HT-29 (cell line): ENCODE data around the gene TEAD1. TPM values are rescaled to one million over a fixed set of nuclear protein-coding genes. Genes with fewer than 3 reads are reported as not detected.
A peak's percentile ranks its signal among the peaks of the same experiment; 100 is the strongest.

ENCODE experiments used
- DNase-seq: peaks from one replicate; pipeline ENCODE4 v3.0.0-alpha.2; 2015; ENCODE audit warnings: low spot score
- total RNA-seq: library from RNA; depleted of rRNA; stranded (reverse); fragments of >200 nt; shearing (Covaris generic); gene quantifications from 2 replicates; pipeline ENCODE4 v1.2.3, GENCODE V29; 2014

The TEAD1 gene
- total RNA-seq, 1 experiment from 2014 or later = 102 TPM

DNA sequence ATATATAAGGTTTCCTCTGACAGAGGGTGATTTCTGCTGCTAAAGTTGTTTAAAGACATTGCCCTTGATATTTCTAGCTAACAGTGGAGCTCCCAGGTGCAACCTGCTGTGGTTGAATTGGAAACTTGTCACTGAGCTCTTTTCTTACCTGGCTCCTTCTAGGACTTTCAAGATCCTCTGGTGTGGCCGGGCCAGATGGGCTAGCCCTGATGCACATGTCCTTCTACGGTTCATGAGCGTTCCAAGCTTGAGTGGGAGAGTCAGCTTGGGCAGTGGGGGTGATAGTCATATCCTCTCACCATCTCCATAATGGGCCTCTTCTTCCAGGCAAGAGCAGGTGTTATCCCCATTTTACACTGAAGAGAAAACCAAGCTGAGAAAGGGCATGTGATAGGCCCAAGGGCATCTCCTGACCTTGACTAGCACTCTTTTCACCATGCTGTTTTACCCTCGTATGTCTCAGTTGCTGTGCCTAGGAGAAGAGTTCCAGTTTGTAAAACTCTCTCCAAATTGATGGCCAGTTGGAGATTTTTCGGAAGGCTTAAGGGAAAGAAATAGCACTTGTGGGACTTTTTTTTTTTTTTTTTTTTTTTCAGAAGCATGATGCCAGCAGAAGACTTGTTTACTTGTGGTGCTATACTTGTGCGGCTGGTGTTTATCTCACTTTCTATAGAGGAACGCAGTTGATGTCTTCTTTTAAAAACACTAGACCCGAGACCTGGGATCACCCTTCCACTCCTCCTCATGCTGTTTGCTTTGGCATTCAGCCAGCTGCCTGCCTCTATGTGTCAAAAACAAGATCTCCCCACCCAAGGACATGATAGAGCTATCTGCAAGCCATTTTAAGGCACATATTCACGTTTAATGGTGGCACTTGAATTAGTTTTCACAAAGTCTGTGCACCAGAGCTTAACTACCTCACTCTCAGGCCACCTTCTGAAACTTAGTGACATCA is 32.6 kb downstream of the TEAD1 start:
- DNase-seq = peak; percentile 64

DNA sequence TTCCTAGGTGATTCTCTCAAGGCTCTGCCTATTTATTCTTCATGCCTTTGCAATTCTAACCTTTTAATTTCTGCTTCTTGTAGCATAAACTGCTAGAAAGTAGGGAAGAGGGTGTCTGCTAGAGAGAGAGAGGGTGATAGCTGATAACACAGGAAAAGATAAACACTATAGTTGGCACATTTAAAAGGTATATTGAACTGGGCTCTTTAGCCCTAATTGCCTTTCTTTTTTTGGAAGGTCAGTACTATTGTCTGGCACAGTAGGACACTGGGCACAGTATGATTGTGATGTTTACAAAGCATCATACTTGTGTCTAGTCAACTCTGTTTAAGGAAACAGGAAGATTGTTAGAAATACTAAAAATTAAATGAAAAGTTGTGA is 33.3 kb downstream of the TEAD1 start:
- DNase-seq = no peak

DNA sequence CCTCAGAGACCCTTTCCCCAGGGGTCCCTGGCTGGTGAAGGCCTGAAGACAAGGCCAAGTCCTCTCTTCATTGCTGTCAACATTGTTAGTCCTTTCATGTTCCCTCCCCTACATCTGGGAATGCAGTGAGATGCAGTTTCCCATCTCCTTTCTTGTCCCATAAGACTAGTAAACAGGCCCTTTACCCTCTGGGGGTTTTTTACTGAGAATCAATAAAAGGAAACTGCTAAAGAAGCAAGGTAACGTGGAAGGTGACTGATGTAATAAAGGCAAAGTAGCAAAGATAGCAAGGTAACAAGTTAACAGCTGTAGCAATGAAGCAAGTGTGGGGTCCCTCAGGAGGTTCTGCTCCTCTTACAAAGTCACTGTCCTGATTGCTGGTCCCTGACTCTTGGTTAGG is 37.3 kb downstream of the TEAD1 start:
- DNase-seq = no peak

DNA sequence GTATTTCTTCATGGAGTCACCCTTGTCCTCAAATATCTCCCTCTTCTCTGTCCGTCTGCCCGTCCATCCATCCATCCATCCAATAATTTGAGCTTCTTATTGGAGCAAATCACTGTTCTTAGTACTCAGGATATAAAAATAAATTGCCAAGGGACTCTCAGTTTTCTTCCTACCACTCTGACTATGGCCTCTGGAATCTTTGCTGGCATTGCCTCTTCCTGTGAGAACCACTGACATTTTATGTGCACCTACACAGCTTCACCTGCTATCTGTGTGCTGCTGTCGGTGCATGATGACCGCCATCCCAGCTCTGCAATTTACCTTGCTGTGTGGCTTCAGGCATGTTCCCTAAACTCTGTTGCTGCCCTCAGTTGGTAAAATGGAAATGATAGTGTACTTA is 37.9 kb downstream of the TEAD1 start:
- no peak for DNase-seq

DNA sequence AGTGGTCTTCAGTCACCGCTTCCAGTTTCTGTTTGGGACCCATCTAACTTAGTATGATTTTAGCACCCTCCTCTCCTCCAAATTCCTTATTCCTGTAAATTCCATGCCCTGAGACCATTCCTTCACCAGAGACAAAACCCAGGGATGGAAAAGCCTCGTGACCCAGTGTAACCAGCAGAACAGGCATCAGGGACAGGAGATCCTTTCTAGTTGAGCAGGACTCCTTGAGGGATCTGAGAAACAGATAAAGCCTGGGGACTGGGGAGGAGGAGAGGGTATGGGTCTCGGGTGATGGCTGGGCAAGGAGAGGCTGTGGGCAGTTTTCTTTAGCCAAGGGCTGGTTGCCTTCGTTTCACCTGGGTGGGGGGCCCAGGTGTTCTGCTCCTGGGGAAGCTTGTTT is 40.9 kb downstream of the TEAD1 start:
- DNase-seq = no peak

DNA sequence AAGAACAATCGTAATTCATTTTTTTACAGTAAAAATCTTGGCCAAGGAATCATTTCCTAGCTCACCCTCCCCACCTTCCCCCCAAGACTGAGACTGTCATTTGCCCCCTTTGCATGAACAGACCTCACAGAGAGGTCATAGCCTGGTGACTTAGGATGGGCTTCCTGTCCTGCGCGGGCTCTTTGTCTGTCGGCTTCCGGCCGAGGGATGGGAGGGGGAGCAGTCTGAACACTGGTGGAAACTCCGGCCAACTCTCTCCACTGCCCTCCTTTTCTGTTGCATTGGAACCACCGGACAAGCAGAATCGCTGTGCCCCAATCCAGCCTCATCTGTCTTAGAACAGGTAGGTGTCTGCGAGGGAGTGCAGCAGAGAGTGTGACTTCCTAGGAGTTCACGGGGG is 41.7 kb downstream of the TEAD1 start:
- DNase-seq = no peak

DNA sequence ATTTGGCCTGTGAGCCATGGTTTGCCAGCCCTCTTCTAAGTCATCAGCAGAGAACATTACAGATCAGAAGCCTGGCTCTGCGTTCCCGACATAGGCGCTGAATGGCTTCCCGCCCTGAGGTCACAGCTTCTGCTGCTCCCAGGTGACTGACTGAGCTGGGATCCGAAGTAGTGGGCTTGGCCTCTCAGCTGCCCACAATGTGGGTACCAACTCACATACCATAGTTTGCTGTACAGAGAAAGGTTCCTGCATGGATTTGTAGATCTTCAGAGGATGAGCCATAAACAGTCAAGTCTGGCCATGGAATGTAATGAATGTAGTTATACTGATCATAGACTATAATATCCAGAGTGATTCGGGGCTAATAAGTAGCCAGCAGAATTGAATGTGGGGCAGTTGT is 42.6 kb downstream of the TEAD1 start:
- no peak for DNase-seq

DNA sequence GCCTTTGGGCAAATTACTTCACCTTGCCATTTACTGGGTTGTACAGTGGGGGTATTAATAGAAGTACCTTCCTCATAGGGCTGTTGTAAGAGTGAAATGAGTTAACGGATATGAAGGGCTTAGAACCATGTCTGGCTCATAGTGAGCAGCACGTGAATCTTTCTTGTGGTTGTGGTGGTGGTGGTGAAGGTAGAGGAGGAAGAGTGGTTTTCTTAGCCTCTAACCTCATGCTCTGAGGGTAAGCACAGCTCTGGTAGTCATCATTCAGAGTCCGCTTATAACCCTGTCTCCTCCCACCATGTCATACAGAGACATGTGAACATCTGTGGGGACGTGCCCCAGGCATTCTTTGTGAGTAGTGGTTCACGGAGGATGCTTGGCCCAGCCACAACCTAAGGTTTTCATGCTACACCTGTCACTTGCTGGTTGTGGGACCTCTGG is 43.6 kb downstream of the TEAD1 start:
- DNase-seq = no peak

DNA sequence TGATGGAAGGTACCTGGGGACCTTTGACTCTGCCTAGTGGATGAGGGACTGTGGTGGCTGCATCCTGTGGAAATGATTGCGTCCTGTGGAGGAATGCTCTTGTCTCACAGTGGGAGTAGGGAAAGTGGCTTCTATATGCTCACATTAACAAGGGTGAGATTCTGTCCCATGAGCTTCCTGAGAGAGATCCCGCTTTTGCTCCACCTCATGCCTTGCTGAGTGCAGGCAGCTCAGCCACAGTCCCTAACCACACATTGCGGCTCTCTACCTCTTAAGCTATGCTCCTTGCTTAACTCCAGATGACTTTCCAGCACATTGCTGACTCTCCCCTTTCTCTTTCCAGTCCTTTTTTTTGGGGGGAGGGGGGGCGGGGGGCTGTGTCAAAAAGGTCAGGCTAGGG is 45.0 kb downstream of the TEAD1 start:
- no peak for DNase-seq

DNA sequence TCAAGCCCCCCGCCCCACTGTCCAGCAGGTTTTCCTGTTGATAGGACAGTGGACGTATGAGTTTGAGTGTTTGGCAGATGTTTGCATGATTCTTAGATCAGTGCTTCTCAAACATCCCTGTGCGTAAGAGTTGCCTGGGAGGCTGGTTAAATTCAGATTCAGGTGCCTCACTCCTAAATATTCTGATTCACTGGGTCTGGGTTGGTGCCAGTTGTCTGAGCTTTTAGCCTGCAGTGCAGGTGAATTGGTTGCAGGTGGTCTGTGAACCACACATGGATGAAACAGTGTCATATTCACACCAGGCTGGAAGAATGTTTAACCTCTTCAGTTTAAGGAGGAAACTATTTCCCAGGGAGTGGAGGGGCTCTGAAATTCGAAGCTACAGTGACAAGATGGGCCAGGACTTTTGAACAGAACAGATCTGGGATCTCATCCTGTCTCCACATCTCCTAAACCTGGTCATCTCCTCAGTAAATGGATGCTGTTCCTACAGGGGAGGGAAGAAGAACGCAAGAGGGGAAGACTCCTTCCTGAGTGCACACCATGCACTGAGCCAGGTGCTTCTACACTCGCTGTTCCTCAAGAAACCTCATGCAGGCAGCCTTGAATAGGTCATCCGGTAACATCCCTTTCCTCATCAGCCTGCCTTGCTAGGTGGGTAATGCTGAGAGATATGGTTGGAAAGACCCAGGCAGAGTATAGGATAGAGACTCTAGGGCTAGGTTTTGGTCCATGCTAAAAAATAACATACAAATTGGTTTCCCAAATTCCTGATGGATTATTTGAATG is 47.8 kb downstream of the TEAD1 start:
- peak; percentile 30 for DNase-seq

DNA sequence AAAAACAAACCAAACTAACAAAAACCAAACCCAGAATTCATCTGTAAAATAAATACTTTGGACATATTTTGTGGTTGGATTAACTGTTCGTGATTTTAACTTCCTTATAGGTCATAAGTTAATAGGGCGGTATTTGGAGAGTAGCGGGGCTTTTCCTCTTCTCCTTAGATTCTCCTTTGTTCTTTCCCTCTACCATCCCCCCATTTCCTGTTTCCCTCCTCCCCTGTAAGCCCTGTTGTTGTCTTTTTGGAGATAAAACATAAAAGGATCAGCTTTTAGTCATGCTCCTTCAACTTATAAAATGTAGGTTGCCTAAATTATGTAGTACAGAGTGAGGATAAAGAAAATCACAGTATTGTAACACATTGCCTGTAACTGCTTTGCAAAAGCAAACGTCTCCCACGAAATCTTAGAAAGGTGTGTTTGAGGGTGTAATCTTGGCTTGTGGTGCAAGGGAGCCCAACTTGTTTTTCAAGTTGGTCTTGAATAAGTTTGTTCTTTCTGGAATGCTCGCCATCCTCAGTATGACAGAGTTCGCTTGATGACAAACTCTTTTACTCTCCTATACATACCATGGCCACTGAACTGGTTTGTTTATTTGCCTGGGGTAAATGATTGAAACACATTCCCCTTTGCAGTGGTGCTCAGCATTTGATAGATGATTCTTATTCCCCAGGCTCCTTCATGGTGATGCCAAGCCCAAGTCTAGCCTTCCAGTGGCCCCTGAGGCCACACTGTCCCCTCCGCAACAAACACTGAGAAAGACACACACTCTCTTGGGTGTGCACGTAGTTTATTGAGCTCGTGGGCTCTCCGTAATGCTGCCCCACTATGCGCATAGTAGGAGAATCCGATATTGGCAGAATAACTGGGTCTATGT is 49.4 kb downstream of the TEAD1 start:
- DNase-seq = peak; percentile 98

DNA sequence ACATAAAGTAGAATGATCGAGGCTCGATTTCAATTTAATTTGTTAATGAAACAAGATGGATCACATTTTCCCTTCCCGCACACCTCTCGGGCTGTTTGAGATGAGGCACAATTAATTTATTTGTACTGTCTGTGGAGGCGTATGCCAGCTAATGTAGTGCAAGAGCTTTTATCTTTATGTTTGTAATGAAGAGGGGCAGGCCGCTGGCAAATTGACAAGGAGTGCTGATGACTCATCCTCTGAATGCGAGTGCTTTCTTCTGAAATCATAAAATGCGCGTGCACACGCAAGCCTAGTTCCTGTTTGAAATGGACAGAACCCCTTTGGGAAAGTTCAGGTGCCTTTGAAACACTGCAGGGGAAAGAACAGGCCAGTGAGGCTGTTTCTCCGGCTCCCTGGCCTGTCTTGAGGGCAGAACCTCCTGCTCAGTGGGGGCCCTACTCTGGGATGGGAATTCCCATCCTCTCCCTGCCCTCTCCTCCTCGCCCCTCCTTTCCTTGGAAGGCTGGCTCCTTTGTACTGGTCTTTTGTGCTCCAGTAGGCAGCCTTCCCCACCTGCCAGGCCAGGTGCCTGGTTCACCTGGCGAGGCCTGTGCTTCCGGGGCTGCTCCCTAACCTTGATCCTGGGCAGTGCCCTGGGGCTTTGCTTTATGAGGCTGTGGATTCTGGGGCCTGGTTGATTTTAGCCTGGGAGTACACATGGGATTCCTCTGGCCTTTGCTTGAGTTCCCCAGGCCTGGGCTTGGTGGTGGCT is 50.3 kb downstream of the TEAD1 start:
- DNase-seq = peak; percentile 100

DNA sequence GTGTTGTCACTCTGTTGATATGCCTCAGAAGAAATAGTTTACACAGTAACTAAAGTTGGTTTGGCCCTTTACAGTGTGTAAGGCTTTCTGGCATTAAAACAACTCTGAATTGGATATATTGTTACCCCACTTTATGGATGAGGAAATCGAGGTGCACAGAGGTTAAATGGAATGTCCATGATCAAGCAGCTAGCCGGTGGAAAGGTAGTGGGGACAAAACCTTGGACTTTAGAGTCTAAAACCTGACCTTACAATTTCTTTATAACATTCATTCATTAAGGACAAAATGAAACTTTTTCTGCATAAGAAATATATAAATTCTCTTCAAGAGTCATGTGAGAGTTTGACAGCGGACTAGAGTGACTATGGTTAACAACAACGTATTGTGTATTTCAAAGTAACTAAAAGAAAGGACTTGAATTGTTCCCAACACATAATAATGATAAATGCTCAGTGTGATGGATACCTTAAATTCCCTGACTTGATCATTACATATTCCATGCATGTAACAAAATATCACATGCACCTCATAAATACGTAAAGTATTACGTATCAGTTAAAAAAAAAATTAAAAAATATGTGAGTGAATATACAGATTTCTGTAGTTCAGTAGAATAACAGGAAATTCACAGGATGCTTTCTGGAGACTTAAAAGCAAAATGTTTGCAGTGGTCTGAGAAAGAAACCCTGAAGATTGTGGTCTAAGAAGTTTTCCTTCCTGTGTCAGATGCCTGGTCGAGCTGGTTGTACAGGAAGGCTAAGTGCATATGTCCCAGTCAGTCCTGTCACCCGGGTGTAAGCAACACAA is 51.0 kb downstream of the TEAD1 start:
- DNase-seq = peak; percentile 77

DNA sequence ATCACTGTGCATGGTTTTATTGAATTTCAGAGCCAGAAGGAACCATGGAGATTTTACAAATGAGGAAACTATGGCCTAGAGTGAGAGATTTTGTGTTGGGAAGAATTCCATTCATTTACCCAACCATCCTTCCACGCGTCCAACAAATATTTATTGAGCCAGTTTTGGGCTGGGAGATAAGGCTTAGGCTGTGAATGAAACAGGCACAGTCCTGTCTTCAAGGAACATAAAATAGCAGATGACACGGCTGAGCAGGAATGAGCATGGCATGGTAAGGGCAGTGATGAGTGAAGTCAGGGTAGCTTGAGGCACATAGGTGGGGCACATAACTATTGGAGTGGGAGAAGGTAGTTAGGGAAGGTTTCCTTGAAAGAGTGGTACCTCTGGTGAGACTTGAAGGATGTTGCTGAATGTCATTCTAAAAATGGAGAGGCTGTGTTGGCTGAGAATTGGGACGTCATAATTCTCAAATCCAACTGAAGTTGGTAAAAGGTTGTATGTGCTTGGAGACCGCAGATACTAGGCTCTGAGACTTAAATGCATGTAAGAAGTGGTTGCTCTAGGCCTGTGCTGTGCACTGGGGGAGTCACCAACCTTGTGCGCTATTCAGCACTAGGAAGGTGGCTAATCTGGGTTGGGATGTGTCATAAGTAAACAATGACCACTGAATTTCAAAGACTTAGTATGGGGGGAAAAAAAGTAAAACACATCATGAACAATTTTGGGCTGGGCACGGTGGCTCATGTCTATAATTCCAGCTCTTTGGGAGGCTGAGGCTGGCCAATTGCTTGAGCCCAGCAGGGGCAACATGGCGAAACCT is 51.9 kb downstream of the TEAD1 start:
- peak; percentile 38 for DNase-seq

DNA sequence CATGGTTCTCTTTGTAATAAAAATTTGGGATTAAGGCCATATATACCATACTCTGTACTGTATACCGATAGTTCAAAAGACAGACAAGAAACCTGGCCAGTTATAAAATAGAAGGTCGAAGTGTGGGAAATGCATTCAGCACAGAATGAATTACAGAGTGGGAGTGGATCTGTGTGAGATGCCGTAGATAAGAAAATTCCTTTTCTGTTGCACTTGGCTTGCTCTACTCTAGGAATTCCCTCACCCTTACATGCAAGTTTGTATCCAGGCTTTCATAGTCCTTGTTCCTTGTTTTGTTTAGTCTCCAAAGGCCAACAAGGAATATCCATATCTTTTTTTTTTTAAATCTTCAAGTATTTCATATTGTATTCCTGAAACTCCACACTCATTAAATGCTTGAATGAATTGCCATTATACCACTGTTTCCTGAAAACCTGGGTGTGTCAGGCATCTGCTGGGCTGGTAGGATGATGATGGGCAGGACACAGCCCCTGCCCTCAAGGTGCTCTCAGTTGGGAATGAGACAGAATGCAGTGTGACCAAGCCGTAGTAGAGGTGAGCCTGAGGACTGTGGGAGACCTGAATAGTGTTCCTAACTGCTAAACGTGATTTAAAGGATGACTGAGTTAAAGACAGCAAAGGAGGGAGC is 53.5 kb downstream of the TEAD1 start:
- no peak for DNase-seq

DNA sequence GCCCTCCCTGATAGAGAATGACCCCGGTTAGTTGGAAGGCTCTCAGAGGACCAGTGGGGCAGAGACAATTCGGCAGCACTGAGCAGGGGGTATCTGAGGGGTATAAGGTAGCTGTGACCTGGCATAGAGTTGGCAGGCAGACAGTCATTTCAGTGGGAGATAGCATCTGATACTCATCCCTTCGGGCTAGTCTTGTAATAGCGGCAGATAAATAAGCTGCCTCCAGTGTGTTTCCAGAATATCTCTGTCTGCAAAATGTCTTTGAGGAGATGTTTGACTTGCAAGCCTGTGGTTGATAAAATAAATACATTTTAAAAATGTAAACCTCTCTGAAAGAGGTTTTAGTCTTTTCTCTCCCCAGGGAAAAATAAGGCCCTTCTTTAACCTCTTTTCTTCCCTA is 54.2 kb downstream of the TEAD1 start:
- DNase-seq = no peak

DNA sequence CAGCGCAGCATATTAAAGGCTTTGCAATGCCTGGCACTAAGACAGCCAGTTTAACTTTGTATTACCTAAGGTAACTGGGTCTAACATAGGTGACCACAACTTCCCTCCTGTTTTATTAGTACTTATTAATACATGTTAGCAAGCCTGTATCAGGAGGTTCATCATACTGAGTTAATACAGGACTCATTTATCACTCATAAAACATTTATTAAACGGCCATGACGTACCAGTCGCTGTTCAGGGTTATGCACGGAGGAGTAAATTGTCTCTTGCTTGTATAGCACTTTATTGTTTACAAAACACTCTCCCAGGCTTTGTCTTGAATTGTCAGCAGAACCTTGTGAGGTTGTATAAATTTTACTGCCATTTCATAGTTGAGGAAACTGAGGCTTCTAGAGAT is 55.7 kb downstream of the TEAD1 start:
- no peak for DNase-seq

DNA sequence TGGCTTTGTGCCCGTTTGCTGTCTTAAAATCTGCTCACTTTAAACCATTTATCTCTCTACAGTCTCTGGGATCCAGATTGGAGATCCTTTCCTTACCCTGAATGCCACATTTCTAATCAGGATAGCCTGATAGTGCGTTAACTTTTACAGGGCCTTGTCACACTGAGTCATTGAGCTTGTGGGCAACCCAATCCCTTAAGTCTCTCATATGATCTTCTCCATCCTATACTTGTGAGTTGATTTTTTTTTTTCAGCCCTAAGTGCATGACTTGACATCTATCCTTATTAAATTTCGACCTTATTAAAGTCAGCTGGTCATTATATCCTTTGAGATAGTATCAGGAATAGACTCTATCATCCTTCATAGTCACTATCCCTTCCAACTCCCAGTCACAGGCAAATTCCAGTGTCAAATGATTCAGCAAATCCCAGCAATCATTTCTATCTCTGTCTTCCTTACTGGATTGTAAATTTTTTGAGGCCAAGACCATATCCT is 57.7 kb downstream of the TEAD1 start:
- DNase-seq = no peak

DNA sequence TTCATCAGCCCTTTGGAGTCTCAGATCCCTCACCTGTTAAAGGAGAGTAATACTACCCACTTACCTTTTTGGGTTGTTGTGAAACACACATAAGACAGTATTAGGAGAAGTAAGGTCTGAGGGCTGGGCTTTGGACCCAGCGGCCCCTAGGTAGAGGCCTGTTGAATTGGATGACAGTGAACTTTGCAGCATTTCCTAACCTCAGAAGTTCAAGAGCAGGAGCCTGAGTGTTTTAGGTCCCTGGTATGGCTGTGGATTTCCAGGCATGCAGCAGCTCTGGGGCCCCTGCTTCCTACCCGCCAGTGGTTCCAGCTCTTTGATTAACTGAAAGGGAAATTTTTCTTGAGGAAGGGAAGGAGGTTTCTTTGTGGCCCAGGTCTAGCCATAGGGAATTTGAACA is 58.9 kb downstream of the TEAD1 start:
- DNase-seq = no peak
